ENCODE data around the gene YPEL2. TPM values are rescaled to one million over a fixed set of nuclear protein-coding genes. Genes with fewer than 3 reads are reported as not detected.
"Not testable (repeated sequence)": the region's sequence is repeated elsewhere in the genome, so short reads cannot be mapped to it uniquely, and the experiment has no call there.

YPEL2 gene
- total RNA-seq, 1 donor from 2014 or later: 52.1 TPM

GRCh38 chr17:59387351-59388068, 56.1 kb downstream of the YPEL2 start:
- Mint-ChIP-seq H3K9me3 (ENCODE audit: low read depth) (peaks cover 2% of the 10 kb centered on the region), H3K4me3 (ENCODE audit: unreplicated experiment) (no peak overlapping the region), H3K27ac (ENCODE audit: unreplicated experiment) (peak overlapping the region; percentile 43), H3K4me1 (ENCODE audit: low read depth) (peaks cover 44% of the 10 kb centered on the region), H3K36me3 (ENCODE audit: low read depth) (peaks cover 26% of the 10 kb centered on the region), H3K27me3 (ENCODE audit: low read depth) (no peaks in the 10 kb centered on the region)
- TF ChIP-seq CTCF (IDR thresholded peaks at IDR 0.05): peak; percentile 15
- no peak for DNase-seq (ENCODE audit: low spot score)

GRCh38 chr17:59388069-59388556, 56.7 kb downstream of the YPEL2 start:
- Mint-ChIP-seq H3K27ac (ENCODE audit: unreplicated experiment) (peak overlapping the region; percentile 85), H3K9me3 (ENCODE audit: low read depth) (peaks cover 2% of the 10 kb centered on the region), H3K36me3 (ENCODE audit: low read depth) (peaks cover 31% of the 10 kb centered on the region), H3K4me1 (ENCODE audit: low read depth) (peaks cover 42% of the 10 kb centered on the region), H3K4me3 (ENCODE audit: unreplicated experiment) (no peak overlapping the region), H3K27me3 (ENCODE audit: low read depth) (no peaks in the 10 kb centered on the region)
- no peak for DNase-seq (ENCODE audit: low spot score)
- no peak for TF ChIP-seq CTCF (IDR thresholded peaks at IDR 0.05)

- no peak for DNase-seq (ENCODE audit: low spot score)
- Mint-ChIP-seq H3K4me1 (ENCODE audit: low read depth) (peaks cover 40% of the 10 kb centered on the region), H3K9me3 (ENCODE audit: low read depth) (no peaks in the 10 kb centered on the region), H3K27ac (ENCODE audit: unreplicated experiment) (peak overlapping the region; percentile 85), H3K27me3 (ENCODE audit: low read depth) (no peaks in the 10 kb centered on the region), H3K4me3 (ENCODE audit: unreplicated experiment) (no peak overlapping the region), H3K36me3 (ENCODE audit: low read depth) (peaks cover 30% of the 10 kb centered on the region)
- TF ChIP-seq CTCF (IDR thresholded peaks at IDR 0.05): no peak
Measured at GRCh38 chr17:59389066-59389465, 57.6 kb downstream of the YPEL2 start.

- Mint-ChIP-seq H3K36me3 (ENCODE audit: low read depth) (peaks cover 32% of the 10 kb centered on the region), H3K27me3 (ENCODE audit: low read depth) (no peaks in the 10 kb centered on the region), H3K27ac (ENCODE audit: unreplicated experiment) (peak overlapping the region; percentile 23), H3K4me1 (ENCODE audit: low read depth) (peaks cover 29% of the 10 kb centered on the region), H3K9me3 (ENCODE audit: low read depth) (no peaks in the 10 kb centered on the region), H3K4me3 (ENCODE audit: unreplicated experiment) (no peak overlapping the region)
- DNase-seq (ENCODE audit: low spot score): no peak
- TF ChIP-seq CTCF (IDR thresholded peaks at IDR 0.05): no peak
Measured at GRCh38 chr17:59391021-59391420, 59.6 kb downstream of the YPEL2 start.

- DNase-seq (ENCODE audit: low spot score): no peak
- H3K4me1 Mint-ChIP-seq (ENCODE audit: low read depth): peaks cover 18% of the 10 kb centered on the region
- H3K9me3 Mint-ChIP-seq (ENCODE audit: low read depth): no peaks in the 10 kb centered on the region
- peaks cover 41% of the 10 kb centered on the region for H3K36me3 Mint-ChIP-seq (ENCODE audit: low read depth)
- no peak for TF ChIP-seq CTCF (IDR thresholded peaks at IDR 0.05)
- H3K27me3 Mint-ChIP-seq (ENCODE audit: low read depth): no peaks in the 10 kb centered on the region
- H3K4me3 Mint-ChIP-seq (ENCODE audit: unreplicated experiment): no peak overlapping the region
- no peak overlapping the region for H3K27ac Mint-ChIP-seq (ENCODE audit: unreplicated experiment)
Measured at GRCh38 chr17:59392973-59393679, 61.7 kb downstream of the YPEL2 start.

GRCh38 chr17:59393742-59394410, 62.4 kb downstream of the YPEL2 start:
- peaks cover 11% of the 10 kb centered on the region for H3K4me1 Mint-ChIP-seq (ENCODE audit: low read depth)
- not testable (repeated sequence) for H3K9me3 Mint-ChIP-seq (ENCODE audit: low read depth); H3K27me3 Mint-ChIP-seq (ENCODE audit: low read depth); H3K27ac Mint-ChIP-seq (ENCODE audit: unreplicated experiment); H3K4me3 Mint-ChIP-seq (ENCODE audit: unreplicated experiment); DNase-seq (ENCODE audit: low spot score)
- H3K36me3 Mint-ChIP-seq (ENCODE audit: low read depth): peaks cover 47% of the 10 kb centered on the region
